DND-41 (cell line): ENCODE data around the gene TBC1D22A.

Experiments used
- EZH2 ChIP-seq: IDR thresholded peaks from 3 replicates; pipeline ENCODE4 v1.6.1; 2012; ENCODE audit warnings: borderline replicate concordance, low read depth, mild to moderate bottlenecking, moderate library complexity, low read length, inconsistent platforms; ENCODE audit not compliant: severe bottlenecking
- TF ChIP-seq, protein P1 (sequence below): IDR thresholded peaks from 2 replicates; pipeline ENCODE4 v1.5.1; 2012; ENCODE audit warnings: borderline replicate concordance, low read length, moderate library complexity, mild to moderate bottlenecking; ENCODE audit not compliant: poor library complexity, severe bottlenecking; ENCODE audit errors: extremely low read depth

DNA sequence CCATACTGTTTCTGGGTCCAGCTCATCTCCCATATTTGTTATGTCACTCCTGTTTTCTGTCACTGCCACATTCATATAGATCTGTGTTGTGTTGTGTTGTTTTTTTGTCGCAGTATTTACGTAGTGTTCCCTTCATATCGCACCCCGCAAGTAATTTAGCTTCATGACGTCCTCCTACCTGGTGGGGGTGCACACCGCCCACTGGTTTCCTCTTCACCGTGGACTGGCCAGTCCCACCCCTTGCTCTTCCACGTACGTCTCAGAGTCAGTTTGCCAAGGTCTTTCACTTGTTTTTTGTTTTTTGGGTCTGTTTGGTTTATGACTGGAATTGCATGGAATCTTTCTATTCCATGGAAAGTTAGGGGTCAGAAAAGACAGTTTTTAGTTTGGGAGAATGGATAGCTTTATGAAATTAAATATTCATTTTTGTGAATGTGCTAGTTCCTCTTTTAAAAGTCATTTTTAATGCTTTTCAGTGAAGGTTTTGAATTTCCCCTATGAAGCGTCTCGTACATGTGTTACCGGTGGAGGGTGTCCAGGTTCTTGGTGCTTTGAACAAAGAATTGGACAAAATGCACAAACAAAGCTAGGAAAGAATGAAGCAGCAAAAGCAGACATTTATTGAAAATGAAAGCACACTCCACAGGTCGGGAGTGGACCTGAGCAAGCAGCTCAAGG, 134.3 kb downstream of the TBC1D22A start:
- TF ChIP-seq, protein P1, sequence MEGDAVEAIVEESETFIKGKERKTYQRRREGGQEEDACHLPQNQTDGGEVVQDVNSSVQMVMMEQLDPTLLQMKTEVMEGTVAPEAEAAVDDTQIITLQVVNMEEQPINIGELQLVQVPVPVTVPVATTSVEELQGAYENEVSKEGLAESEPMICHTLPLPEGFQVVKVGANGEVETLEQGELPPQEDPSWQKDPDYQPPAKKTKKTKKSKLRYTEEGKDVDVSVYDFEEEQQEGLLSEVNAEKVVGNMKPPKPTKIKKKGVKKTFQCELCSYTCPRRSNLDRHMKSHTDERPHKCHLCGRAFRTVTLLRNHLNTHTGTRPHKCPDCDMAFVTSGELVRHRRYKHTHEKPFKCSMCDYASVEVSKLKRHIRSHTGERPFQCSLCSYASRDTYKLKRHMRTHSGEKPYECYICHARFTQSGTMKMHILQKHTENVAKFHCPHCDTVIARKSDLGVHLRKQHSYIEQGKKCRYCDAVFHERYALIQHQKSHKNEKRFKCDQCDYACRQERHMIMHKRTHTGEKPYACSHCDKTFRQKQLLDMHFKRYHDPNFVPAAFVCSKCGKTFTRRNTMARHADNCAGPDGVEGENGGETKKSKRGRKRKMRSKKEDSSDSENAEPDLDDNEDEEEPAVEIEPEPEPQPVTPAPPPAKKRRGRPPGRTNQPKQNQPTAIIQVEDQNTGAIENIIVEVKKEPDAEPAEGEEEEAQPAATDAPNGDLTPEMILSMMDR = no peak
- TF ChIP-seq EZH2 = no peak
